GM15510 (cell line): ENCODE results near the gene MNAT1.

Source experiments
- POLR2A ChIP-seq: IDR thresholded peaks from 3 replicates; pipeline ENCODE4 v1.6.1; 2011; ENCODE audit warnings: borderline replicate concordance; ENCODE audit not compliant: insufficient read length; ENCODE audit errors: extremely low read depth

MNAT1 gene

DNA sequence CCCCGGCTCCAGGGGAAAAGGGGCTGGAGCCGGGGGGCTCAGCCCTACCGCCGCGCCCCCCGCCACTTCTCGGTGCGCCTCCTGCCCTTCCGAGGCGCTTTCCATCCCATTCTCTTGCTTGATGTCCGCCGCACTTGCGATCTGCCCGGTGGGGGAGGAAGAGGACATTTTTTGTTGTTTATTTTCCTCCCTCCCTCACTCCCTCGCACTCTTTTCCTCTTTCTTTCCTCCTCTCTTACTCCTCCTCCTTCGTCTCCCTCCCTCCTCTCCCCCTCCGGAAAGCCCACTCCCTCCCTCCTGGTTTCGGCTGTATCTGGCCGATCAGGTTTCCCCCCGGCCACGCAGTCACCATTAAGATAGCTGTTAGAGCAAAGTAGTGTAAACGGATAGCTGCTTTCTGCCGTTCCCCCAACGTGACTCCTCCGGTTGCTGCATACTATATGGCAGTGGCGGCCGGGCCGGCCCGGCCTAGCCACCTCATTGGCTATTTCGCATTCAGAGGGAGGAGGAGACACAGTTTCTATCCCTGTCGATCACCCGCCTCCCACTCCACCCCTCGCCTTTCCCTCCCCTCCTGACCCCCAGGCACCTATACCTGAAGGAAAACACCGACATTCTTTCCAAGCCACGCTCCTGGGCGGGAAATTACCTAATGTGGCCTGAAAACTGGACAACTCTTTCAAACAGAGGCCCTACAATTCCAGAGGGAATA is 10.5 kb upstream of the MNAT1 start, which contains the start of gene SIX4:
Gene SIX4 (minus strand): TSS at position 445 of the 712 bp plus-strand sequence. CDS start 277 bp downstream, at position 168.
- no peak for TF ChIP-seq POLR2A

DNA sequence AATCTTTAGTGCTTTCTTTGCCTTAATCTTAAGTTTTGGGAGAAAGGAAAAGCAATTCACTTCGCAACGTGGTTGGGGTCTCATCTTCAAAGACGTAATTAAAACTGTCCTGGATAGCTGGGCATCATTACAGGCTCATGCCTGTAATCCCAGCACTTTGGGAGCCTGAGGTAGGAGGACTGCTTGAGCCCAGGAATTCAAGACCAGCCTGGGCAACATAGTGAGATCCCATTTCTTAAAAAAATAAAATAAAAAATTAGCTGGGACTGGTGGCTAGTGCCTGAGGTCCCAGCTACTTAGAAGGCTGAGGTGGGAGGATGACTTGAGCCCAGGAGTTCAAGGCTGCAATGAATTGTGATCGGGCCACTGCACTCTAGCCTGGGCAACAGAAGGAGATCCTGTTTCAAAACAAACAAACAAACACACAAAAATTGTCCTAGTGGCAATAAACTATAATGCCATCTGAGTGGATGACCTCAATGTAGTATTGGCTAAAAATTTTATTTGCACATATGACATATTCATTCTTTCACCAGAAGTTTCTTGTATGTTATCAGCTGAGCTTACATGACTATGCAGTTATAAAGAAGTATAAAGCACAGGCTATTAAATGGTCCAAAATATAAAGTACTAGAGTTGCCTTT is 1.6 kb upstream of the MNAT1 start:
- TF ChIP-seq POLR2A = no peak

DNA sequence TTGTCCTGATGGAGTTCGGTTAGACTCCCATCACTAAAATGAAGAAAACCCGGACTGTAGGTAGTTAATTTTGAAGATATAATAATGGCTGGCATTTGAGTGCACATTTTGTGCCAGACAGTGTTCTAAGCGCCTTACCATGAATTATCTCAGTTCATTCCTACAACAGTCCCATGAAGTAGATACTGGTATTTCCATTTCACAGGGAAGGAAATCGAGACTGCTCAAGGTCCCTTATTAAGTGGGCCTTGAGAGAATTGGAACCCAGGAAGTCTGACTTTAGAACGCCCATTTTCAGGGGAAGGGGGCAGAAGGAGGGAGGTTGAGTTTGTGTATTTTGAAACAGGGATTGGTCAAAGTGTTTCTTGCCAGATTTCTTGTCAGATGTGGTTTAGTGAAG is 855 bp downstream of the MNAT1 start:
- no peak for TF ChIP-seq POLR2A

DNA sequence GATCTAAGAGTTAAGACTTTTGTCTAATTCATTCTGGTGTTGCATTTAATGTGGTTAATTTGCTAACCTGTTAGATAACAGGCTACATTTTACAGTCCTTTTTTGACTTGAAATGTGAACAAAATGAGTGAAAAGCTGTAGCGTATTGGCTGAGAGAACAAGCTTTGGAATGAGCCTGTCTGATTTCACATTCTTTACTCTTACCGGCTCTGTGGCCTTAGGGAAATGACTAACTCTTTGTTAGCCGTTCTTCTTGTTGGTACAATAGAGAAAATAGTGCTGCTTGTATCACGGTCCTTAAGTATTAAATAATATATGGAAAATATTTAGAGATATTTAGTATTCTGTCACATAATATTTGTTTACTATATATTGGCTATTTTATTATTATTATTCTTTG is 1.9 kb downstream of the MNAT1 start:
- TF ChIP-seq POLR2A = no peak

DNA sequence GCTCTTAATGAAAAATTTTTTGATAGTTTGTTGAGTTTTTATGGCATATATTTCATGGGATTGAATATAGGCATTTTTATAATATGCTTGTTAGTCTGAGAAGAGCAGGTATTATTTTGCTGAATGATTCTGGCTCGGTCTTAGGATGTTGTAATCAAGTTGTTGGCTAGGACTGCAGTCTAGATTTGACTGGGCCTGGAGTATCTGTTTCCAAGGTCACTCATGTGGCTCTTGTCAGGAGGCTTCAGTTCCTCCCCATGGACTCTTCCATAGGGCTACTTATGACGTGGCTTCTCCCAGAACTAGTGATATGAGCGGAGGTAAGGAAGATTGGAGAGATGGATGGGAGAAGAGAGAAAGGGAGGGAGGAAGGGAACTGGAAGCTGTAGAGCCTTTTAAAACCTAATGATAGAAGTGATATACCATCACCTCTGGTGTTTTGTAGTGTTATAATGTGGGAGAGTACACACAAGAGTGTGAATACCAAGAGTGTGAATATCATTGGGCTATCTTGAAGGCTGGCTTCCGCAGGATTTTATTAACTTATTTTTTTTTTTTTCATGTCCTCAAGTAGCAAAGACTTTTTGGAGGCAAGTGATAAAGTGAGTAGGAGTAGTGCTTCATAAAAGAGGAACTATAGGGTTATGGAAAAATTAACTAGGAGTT is 4.4 kb downstream of the MNAT1 start:
- no peak for TF ChIP-seq POLR2A

DNA sequence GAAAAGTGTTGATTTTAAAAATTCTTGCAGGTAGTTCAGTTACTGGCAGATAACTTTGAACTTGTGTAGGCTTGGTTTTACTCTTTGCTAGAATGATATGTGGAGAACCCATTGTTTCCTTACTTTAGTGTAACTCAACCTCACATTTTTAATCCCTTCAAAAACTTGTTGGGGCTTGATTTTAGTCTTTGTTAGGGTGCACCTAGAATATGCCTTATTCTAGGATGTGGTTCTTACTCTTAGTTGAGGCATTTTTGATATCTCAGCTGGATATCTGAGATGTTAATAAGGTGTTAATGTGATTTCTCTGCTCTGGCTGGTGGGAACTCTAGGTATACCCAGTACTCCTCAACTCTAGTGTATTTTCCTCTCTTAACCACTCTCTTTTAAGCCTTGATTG is 10.0 kb downstream of the MNAT1 start:
- TF ChIP-seq POLR2A = no peak

DNA sequence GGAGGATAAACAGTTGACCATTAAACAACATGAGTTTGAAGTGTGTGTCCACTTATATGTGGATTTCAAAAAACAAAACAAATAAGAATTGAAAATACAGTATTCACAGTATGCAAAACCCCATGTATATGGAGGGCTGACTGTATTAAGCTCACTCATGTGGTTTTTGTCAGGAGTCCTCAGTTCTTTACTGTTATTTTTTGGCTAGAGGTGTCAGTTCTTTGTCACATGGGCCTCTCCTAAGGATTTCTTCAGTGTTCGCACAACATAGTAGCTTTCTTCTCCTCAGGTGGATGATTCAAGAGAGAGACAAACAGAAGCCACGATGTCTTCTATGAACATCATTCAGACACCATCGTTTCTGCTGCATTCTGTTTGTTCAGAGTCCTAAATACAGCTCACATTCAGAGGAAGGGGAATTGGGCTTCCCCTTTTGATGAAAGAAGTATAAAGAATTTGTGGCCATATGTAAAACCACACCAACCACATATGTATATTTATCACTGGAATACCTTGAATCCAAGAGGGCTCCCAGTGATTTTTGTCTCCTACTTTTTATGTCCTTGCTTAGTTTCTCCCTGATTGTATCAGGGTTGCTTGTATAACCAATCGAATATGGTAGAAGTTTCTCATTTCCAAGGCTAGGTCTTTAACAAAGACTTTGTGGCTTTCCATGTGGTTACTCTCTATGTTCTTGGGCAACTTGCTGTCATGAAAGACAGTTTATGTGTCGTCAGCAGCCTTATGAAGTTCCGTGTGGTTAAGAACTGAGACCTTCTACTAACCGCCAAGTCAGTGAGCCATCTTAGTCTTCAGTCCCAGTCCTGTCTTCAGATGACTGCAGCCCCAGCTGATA is 18.9 kb downstream of the MNAT1 start:
- TF ChIP-seq POLR2A = no peak

DNA sequence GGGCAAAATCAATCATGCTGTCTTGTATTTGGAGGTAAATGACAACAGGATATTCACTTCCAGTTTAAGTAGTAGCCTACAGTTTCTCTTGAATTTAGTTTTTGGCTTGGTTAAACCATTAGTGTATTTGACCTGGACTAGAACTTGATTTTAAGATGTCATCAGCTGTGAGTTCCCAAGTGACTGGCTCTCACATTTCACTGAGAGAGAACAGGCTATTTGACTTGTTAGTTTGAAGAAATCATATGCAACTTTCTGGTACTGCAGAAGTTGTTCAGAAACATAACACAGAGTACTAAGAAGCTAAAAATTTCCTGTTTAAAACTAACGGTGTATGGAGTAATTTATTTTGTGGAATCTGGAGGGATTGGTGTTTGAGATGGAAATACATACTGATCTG is 22.3 kb downstream of the MNAT1 start:
- no peak for TF ChIP-seq POLR2A

DNA sequence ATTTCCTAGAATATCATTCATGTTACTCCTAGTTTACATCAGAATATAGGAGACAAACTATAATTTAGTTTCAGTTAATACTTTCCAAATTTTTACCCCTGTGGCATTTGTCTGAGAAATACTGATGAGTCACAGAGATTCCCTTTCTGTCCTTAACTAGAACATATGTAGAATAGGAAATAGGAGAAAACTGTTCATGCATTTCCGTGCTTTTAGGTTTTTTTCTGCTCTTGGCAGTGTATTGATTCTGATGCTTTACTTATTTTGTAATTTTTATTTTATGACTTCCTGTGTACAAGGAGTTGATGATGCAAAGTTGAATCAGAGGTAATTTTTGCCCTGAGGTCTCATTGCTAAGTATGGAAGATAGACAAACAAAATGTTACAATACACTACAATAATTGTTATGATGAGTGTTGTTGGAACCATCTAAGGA is 23.0 kb downstream of the MNAT1 start:
- no peak for TF ChIP-seq POLR2A

DNA sequence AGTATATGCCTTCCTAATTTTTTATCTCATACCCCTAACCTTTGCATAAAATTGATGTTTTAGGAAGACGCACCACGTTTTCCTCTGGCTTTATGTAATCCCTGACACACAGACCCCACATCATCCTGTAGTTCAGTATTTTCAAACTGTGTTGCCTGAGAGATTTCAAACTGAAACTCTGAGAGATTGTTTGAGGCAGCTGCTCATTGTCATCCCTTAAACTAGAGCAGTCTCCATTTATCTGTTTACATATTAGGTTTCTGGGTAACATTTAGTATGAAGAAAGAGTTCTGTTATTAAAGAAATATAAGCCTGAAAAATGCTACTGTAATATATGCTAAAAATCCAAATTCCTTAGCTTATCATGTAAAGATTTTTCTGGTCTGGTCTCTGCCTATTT is 24.3 kb downstream of the MNAT1 start:
- no peak for TF ChIP-seq POLR2A

DNA sequence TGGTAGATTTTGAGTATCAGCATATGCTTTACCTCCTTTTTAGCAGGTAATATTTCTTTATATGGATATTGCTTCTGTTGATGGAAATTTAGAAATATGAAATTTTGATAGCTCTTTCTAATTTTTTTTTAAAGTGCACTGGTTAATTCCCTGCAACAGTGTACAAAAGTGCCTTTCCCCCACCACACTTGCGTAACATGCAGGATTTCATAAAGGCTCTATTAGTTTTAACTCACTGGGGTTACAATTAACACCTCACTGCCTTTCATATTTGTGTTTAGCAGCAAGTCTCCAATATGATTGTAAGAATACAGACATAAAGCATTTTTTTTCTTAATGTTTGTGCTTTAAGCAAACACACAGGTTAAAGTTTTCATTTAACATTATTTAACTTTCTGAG is 25.6 kb downstream of the MNAT1 start:
- TF ChIP-seq POLR2A = no peak

DNA sequence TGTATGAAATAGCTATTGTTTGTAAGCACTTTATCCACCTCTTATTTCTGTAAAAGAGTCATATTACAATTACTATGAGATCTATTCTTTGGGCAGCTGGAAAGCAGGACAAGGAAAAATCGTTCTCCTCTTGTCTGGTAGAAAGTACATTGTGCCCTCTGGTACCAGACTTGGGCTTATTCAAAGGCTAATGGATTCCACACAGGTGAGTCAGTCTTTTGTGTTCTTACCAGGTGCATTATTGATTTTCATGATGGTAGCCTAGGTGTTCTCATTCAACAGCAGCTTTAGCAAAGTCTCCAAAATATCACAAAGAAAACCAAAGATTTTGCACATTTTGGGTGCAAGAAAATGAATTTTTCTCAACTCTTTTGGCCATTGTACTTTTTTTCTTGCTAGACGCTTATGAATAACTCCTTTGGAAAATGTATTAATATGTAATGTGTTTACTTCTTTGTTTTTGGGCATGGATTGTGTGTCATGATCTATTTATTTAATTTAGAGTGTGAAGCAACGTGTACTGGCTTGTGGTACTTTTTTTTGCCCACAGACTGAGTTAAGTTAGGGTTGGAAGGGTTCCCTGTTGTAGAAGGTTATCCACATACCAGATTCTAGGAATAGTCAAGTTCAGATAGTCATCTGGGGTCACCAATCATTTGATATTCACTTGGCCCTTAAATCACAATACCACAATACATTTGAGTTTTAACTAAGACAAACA is 26.2 kb downstream of the MNAT1 start:
- no peak for TF ChIP-seq POLR2A

DNA sequence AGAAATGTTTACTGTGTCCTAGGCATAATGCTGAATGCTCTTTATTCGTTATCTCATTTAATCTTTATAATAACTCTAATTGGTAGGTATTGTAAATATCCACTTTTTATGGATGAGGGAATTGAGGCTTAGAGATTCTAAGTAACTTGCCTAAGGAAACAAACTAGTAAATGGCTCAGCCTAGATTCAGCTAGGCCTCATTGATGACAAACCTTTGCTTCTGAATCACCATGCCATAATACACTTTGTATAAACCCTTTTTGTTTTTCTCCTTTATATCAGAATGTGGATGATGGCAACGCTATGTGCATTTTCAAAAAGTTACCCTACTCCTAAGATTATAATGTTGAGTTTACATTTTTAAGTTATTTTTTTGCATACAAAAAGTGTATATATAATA is 34.0 kb downstream of the MNAT1 start:
- TF ChIP-seq POLR2A = no peak

DNA sequence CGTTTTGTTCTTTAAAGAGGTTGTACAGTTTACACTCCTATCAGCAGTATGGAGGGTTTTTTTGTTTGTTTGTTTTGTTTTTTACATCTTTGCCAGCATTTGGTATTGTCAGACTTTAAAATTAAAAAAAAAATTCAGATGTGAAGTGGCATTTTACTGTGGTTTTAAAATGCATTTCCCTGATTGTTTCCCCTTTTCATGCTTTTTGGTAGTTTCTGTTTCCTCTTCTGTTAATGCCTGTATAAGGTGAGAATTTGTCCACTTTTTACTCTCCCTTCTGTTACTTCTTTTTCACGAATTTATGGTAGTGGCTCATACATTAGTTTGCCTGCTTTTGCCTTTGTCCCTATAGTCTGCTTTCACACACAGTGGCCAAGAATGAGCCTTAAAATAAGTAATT is 36.6 kb downstream of the MNAT1 start:
- TF ChIP-seq POLR2A = no peak
